ENCODE results near the gene FOXF1. TPM values are rescaled to one million over a fixed set of nuclear protein-coding genes. Genes with fewer than 3 reads are reported as not detected.

The FOXF1 gene
- polyA plus RNA-seq, 2 of the 4 experiments (the other 2 are of a cell fraction): not detected

DNA sequence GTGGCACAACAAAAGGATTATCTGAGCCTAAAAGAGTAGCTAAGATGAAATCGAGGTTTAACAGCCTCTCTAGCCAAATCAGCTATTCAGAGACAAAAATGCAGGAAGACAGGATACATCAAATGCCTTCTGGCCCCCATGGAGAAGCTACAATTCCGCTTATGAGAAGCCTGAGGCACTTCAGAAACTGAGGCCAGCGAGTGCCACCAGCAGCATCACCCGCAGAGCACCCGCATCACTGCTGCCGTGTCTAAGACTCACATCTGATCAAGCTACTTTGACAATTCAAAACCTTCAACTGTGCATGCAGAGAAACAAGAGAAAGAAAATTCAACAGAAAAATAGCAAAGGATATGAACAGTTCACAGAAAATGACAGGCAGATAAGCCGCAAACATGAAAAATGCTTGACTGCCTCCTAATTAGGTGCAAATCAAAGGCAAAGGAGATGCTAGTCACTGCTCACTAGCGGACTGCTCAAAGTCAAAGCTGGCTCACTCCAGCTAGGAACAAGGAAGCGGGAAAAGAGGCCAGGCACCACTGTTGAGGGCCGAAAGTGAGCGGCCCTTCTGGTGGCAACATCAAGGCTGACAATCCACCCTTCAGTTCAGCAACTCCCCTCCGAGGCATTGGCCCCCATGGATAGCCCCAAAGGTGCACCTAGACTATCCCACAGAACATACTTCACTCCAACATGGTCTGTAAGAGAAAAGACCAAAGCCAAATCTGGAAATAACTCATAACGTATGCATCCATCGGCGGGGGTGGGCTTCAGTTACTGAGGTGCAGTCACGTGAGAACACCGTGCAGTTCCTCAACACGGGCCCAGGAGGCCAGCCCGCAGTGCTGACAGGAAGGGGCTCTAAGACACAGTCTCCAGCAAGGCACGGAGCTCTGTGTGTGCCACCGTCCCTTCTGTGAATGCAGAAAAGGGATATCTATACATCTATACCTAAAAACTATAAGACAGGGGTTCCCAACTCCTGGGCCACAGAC, 32.7 kb downstream of the FOXF1 start:
- ATAC-seq (no peak), DNase-seq (ENCODE audit: low read depth in 1 of 2, low spot score in 1 of 2) (no peak), FAIRE-seq (no peak)
- no peak overlapping the region for H3K4me3 ChIP-seq
- H3K4me1 ChIP-seq: no peaks in the 10 kb centered on the region
- 88% methylated on average over 21 of the region's 21 CpGs for WGBS (ENCODE audit: missing lambda C conversion rate)
- ChIA-PET CTCF (interaction anchor here (1.0 to 1.7 kb wide), 3 partner anchors 10 to 470 kb away, joined by 3 to 5 read pairs (median 3); no protein-coding TSS in a partner anchor), POLR2A (interaction anchor here (0.5 kb wide), 1 partner anchor 470 kb away, joined by 3 read pairs; no protein-coding TSS in a partner anchor)
- H3K4me2 ChIP-seq: no peak overlapping the region
- TF ChIP-seq MAFK (IDR thresholded peaks at IDR 0.05; ENCODE audit: partially characterized antibody) (no peak), HES2 (IDR thresholded peaks at IDR 0.05) (no peak), TFCP2L1 (CRISPR knock-in tag; IDR thresholded peaks at IDR 0.05) (no peak), NFE2L2 (conservative IDR thresholded peaks at IDR 0.05; ENCODE audit: low read length) (no peak), RCOR1 (IDR thresholded peaks at IDR 0.05; ENCODE audit: low read depth, low read length) (no peak), NR3C1 (IDR thresholded peaks at IDR 0.05) (no peak), ELK1 (IDR thresholded peaks at IDR 0.05; ENCODE audit: low read depth, low read length) (no peak), ZFP36 (IDR thresholded peaks at IDR 0.05; ENCODE audit: borderline replicate concordance, partially characterized antibody) (no peak), CEBPB (IDR thresholded peaks at IDR 0.05) (no peak), EHMT2 (IDR thresholded peaks at IDR 0.05; ENCODE audit: low read depth) (no peak)
- TF ChIP-seq, protein P1, sequence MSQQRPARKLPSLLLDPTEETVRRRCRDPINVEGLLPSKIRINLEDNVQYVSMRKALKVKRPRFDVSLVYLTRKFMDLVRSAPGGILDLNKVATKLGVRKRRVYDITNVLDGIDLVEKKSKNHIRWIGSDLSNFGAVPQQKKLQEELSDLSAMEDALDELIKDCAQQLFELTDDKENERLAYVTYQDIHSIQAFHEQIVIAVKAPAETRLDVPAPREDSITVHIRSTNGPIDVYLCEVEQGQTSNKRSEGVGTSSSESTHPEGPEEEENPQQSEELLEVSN (IDR thresholded peaks at IDR 0.05; ENCODE audit: borderline replicate concordance, low read depth): no peak
- TF ChIP-seq, protein P2, sequence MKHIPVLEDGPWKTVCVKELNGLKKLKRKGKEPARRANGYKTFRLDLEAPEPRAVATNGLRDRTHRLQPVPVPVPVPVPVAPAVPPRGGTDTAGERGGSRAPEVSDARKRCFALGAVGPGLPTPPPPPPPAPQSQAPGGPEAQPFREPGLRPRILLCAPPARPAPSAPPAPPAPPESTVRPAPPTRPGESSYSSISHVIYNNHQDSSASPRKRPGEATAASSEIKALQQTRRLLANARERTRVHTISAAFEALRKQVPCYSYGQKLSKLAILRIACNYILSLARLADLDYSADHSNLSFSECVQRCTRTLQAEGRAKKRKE (CRISPR knock-in tag; IDR thresholded peaks at IDR 0.05; ENCODE audit: low read depth): no peak
- H3K9me3 ChIP-seq: no peaks in the 10 kb centered on the region
- H3K27ac ChIP-seq: no peak overlapping the region

GRCh38 chr16:86545481-86545880, 35.2 kb downstream of the FOXF1 start:
- DNase-seq (ENCODE audit: low read depth in 1 of 2, low spot score in 1 of 2) (no peak), FAIRE-seq (no peak), ATAC-seq (no peak)
- Histone ChIP-seq H3K4me3 (no peak overlapping the region), H3K4me2 (no peak overlapping the region), H3K4me1 (no peaks in the 10 kb centered on the region), H3K27ac (no peak overlapping the region), H3K9me3 (no peaks in the 10 kb centered on the region)
- TF ChIP-seq RFX5 (IDR thresholded peaks at IDR 0.05): no peak
- no peak for TF ChIP-seq POLR2AphosphoS2 (conservative IDR thresholded peaks at IDR 0.05; ENCODE audit: low read length)
- no peak for TF ChIP-seq JUNB (IDR thresholded peaks at IDR 0.05)
- ChIA-PET CTCF (interaction anchor here (0.9 to 3.2 kb wide), 2 partner anchors 517 to 733 kb away, joined by 3 to 8 read pairs; no protein-coding TSS in a partner anchor), POLR2A (no interaction called here)
- 81% methylated on average over 12 of the region's 12 CpGs for WGBS (ENCODE audit: missing lambda C conversion rate)

DNA sequence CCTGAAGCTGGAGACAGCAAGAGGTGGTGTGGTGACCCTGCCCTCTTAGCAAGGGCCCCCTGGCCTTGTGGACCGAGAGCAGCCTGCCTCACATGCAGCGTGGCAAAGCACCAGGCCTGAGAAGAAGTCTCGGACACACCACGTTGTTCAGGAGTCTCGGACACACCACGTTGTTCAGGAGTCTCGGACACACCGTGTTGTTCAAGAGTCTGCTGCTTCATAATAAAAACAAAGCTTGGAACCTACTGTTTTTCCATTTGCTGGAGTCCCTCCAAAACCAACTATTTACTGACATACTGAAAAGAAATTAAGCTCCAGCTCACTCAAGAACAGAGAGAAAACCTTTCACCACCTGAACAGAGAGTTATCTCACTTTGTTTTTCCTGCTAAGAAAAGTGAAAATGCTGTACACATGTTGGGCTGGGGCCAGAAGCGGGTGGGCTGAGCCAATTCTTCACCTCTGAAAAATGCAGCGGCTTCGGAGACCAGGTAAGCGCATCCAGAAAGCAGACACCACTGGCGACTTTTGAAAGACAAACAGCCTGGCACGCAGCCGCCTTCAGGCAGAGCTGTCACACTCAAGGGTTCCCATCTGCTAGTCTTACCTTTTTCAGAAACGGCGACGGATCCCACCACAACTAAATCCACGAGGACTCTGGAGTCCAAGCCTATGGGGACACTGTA, 35.8 kb downstream of the FOXF1 start:
- ChIA-PET POLR2A (no interaction called here), CTCF (interaction anchor here (1.1 to 3.2 kb wide), 2 partner anchors 26 to 517 kb away, joined by 4 to 8 read pairs; no protein-coding TSS in a partner anchor)
- WGBS (ENCODE audit: missing lambda C conversion rate): 90% methylated on average over 19 of the region's 19 CpGs

More for the DNA sequence above, 35.8 kb downstream of the FOXF1 start:
- FAIRE-seq (no peak), DNase-seq (ENCODE audit: low read depth in 1 of 2, low spot score in 1 of 2) (no peak), ATAC-seq (no peak)
- TF ChIP-seq ZSCAN20 (CRISPR knock-in tag; IDR thresholded peaks at IDR 0.05): no peak
- H3K4me3 ChIP-seq: no peak overlapping the region
- no peaks in the 10 kb centered on the region for H3K9me3 ChIP-seq
- H3K4me1 ChIP-seq: no peaks in the 10 kb centered on the region
- H3K27ac ChIP-seq: no peak overlapping the region
- no peak overlapping the region for H3K4me2 ChIP-seq
